Measurements from ENCODE around the gene TCN1.

DNA sequence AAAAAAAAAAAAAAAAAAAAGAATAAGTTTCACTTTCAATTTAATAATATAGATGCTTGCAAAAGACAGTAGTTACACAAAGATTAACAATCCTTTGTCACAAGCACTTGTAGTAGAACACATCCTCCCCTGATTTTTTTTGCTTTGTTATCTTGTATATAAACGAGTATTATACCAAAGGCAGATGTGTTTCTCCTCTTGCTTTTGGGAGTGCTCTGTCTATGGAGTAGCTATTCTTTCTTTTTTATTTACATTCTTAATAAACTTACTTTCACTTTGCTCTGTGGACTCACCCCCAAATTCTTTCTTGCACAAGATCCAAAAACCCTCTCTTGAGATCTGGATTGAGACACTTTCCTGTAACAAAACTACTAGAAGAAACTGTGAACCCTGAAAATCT lies 52.3 kb downstream of the TCN1 start:
- TF ChIP-seq, protein P1, sequence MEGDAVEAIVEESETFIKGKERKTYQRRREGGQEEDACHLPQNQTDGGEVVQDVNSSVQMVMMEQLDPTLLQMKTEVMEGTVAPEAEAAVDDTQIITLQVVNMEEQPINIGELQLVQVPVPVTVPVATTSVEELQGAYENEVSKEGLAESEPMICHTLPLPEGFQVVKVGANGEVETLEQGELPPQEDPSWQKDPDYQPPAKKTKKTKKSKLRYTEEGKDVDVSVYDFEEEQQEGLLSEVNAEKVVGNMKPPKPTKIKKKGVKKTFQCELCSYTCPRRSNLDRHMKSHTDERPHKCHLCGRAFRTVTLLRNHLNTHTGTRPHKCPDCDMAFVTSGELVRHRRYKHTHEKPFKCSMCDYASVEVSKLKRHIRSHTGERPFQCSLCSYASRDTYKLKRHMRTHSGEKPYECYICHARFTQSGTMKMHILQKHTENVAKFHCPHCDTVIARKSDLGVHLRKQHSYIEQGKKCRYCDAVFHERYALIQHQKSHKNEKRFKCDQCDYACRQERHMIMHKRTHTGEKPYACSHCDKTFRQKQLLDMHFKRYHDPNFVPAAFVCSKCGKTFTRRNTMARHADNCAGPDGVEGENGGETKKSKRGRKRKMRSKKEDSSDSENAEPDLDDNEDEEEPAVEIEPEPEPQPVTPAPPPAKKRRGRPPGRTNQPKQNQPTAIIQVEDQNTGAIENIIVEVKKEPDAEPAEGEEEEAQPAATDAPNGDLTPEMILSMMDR (IDR thresholded peaks at IDR 0.05; ENCODE audit: low read depth, low read length, poor library complexity, severe bottlenecking), result no peak
- TF ChIP-seq EZH2phosphoT487 (IDR thresholded peaks at IDR 0.05; ENCODE audit: borderline replicate concordance, low read length), result no peak
